Embryonic facial prominence (tissue), 1 donor: ENCODE data around the gene PIK3R5.
"Not testable (repeated sequence)": the region's sequence is repeated elsewhere in the genome, so short reads cannot be mapped to it uniquely, and the experiment has no call there.

Experiments
- DNase-seq: peaks from one replicate; pipeline ENCODE4 v3.0.0-alpha.2; 2016; ENCODE audit errors: extremely low spot score

PIK3R5 gene

GRCh38 chr17:8896641-8897635 lies 68.6 kb downstream of the PIK3R5 start:
- DNase-seq, result no peak

DNA sequence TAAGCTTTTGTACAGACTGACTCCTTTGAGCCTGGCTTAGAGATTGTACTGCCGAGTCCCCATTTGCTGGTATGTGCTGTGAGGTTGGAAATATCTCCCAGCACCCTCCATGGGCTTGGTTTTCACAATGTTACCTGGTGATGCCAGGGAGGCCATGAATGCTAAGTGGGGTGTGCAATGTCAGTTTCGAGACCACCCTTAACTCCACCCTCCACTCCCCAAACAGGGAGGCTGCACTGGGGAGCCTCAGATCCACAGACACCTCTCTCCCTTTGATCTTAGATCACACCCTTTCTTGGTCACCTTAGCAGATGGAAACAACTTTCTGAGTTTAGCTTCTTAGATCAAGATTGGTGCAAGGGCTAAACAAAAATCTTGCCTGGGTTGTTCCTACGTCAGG lies 69.4 kb downstream of the PIK3R5 start:
- no peak for DNase-seq

GRCh38 chr17:8894673-8895578 lies 70.6 kb downstream of the PIK3R5 start:
- peak; percentile 41 for DNase-seq

DNA sequence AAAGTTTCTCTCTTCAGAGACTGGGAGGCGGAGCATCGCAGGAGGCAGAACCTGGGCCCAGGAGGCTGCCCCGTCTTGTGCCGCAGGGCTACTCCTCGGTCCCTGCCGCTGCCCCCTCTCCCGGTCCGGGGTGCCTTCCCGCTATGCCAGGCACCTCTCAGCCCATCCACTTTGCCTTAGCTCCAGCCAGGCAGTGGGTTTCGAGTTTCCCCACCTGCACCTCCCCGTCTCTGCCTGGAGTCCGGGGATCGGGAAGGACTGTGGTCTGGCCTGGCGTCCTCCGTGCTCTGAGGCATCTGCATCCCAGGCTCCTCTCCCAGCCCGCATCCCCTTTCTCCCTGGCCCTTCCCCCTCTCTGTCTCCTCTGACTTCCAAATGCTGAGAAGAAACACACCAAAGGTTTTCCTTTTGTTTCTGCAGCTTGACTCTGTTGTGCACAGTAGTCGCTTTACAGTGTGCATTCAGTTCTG lies 71.3 kb downstream of the PIK3R5 start:
- DNase-seq, result no peak

DNA sequence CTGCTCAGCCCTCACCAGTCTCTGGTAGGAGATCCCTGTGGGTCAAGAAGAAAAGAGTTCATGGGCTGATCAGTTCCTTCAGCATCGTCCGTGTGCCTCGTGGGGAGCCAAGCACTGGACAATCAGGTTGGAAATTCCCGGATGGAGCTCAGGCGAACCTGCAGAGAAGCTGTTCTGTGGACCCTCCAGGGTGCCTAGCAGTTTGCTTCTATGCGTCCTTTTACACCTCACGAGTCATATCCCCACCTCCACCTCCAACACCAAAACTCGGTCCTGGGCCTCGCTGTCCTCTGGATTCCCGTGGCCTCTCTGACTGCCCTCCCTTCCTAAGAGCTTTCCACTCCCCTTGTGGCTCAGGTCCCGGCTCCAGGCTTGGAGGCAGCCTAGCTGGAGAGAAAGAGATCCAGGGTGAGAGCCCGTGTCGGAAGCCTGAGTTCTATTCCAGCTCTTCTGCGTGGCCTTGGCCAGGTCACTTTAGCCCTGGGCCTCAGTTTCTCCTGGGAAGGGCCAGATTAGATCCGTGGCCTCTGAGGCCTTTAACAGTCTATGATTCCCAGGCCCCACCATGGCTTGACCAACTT lies 71.8 kb downstream of the PIK3R5 start:
- DNase-seq, result no peak

DNA sequence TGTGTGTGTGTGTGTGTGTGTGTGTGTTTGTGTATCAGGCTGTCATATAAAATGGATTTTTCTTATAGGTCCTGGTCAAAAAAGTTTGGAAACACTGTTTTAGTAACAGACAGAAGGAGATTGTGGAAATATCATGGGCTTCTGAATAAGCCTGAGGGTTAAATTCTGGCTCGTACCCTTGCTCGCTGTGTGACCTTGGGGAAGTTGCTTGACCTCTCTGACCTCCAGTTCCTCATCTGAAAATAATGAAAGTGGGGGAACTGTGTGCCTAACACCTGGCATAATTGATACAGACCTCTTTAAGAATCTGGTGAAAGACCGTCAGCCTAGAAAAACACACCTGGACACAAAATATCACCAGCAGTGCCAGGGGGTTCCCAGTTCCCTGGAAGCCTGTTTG lies 72.4 kb downstream of the PIK3R5 start:
- no peak for DNase-seq

- DNase-seq, result no peak
Measured at GRCh38 chr17:8892338-8892690, 73.2 kb downstream of the PIK3R5 start.

DNA sequence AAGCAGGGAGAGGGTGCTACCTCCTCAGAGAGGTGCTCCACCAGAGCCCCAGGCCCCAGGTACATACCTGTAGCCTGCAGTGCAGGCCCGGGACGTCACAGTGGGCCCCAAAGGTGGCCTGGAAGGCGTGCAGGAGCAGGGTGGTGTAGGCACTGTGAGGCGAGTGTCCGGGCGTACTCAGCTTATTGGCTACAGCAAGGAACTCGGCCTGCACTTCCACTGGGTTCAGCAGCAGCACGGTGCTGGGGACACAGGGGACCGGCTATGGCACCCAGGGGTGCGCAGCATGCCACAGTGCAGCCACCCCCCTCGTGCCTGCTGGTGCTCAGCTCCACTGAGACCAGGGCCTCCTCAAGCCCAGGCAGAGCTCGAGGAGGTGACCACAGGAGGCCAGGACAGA lies 74.8 kb downstream of the PIK3R5 start:
- DNase-seq, result no peak

DNA sequence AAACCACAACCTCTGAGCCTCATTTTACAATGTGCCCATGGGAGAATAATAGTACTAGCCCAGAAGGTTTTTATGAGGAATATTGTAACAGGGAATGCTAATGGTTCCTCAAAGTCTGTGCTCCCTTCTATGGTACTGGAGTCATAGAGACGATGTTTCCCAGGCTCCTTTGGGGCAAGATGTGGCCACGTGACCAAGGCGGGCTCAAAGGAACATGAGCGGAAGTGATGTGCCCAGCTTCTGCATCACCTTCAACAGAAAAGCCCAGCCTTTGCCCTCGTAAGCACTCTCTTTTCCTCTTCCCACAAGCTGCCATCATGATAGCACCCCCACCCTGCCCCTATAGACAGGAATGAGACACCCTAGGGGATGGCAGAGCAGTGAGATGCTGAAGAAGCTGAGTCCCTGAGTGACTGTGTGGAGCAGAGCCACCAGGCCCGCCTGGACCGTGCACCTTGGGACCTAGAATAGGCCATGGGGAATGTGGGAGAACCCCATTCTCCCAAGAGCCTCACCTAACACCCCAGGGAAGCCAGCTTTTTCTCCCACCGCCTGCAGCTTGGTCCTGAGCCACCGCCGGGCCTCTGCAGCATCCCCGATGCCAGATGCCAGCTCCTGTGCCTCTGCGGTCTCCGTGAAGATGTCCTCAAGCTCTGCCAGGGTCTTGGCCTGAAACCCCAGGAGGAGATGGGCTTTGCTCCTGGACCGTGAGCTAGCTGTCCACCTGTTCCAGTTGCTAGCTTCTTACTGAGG lies 75.9 kb downstream of the PIK3R5 start:
- DNase-seq, result no peak

DNA sequence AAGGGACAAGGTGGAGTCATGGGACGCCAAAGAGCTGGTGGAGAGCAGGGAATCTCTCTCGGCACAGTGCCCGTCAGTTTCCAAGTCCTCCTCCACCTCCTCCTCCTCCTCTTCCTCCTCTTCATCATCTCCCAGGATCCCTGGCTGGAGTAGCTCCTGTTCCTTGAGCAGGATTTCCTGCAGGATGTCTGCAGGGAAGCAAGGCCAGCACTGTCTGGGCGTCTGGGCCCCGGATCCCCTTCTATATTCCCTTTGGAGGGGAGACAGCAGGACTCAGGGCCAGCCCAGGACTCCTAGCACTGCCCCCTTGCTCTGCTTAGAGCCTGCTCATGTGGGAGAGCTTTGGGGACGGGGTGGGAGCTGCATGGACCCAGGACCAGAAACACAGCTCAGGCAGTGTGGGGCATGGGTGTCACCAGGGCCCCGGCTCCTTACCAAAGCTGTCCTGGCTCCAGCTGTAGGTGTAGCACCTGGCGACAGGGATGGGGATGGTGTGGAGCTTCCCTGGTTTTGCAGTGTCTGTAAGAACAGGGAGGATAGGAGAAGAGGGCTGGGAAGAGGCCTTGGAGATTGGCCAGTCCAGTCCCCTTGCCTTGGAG lies 76.7 kb downstream of the PIK3R5 start:
- no peak for DNase-seq

DNA sequence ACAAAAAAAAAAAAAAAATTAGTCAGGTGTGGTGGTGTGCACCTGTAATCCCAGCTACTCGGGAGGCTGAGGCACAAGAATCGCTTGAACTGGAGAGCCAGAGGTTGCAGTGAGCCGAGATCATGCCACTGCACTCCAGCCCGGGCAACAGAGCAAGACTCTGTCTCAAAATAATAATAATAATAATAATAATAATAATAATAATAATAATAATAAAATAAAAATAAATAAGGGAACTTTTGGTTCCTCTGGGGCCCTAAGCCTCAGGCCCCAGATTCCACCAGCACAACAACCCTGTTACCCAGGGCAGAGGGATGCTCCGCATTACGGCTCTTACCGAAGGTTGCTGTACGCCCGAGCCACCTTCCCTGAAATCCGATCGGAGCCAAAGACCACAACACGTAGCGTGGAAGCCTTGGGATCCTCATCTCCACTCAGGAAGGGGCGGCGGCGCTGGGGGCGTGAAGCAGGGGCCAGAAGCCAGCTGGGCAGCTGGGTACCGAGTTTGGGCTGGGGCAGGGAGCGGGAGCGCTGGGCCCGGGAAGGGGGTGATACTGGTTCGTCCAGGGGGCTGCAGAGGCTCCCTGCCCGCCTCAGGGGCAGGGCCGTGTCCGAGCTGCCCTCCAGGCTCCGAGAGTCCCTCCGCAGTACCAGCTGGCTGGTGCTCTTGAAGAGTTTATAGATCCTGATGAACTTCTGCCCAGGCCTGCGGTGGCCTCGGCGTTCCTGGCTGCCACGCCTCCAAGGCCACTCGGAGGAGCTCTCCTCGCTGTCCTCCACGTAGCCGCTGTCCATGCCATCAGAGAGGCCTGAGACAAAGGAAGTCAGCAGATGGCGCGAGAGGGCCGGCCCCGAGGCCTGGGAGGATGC lies 77.4 kb downstream of the PIK3R5 start:
- DNase-seq, result no peak

DNA sequence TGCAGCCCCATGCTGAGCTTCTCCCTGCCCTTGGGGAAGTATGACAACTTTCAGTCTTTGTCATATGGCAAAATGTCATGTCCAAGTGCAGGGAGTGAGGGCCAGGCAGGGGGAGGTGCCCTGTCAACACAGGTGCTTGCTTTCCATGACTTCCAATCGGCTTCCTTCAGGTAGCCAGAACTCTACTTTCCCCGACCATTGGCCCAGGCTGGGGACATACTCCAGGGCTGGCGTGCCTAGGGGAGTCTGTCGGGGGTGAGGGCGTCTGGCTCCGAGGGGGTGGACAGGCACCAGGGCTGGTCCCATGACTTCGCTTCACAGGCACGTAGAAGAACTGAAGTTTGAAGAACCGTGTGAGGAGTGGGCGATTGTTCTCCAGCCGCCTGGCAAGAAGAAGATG lies 78.2 kb downstream of the PIK3R5 start:
- DNase-seq, result no peak

GRCh38 chr17:8885967-8886684 lies 79.4 kb downstream of the PIK3R5 start:
- DNase-seq, result no peak

DNA sequence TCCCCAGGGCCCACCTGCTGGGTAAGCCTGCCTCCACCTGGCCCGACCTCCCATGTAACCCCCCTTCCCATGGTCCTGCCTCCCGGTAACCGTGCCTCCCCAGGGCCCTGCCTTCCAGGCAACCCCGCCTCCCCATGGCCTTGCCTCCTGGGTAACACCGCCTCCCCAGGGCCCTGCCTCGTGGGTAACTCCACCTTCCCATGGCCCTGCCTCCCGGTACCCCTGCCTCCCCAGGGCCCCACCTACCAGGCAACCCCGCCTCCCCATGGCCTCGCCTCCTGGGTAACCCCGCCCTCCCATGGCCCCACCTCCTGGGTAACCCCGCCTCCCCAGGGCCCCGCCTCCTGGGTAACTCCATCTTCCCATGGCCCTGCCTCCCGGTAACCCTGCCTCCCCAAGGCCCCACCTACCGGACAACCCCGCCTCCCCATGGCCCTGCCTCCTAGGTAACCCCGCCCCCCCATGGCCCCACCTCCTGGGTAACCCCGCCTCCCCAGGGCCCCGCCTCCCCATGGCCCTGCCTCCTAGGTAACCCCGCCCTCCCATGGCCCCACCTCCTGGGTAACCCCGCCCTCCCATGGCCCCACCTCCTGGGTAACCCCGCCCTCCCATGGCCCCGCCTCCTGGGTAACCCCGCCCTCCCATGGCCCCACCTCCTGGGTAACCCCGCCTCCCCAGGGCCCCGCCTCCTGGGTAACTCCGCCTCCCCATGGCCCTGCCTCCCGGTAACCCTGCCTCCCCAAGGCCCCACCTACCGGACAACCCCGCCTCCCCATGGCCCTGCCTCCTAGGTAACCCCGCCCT lies 80.1 kb downstream of the PIK3R5 start:
- DNase-seq, result not testable (repeated sequence)

DNA sequence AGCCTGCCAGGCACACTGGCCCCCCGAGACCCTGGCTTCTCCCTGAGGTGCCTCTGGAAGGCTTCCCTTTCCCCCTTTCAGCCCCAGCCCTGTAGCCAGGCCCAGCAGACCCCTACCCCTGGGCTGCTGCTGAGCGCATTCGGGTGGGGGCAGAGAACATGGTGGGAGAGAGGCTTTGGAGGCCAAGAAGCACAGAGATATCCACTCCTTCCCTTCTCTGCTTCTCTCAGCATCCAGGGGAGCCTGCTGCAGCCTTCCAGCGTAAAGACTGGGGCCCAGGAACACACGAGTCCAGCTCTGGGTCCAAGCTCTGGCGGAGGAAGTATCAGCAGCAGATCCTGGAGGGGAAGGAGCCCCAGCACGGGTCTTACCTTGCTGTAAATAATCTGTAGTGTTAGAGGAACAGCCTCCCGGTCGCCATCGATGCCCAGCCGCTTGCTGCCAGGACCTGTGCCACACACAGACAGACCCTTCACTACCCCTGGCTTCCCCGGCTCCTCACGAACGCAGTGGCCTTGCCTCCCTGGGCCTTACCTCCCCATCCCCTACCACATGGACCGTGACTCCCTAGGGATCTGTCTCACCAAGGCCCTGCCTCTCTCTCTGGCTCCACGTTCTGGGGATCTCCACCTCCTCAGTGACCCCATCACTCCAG lies 81.0 kb downstream of the PIK3R5 start:
- DNase-seq, result no peak

DNA sequence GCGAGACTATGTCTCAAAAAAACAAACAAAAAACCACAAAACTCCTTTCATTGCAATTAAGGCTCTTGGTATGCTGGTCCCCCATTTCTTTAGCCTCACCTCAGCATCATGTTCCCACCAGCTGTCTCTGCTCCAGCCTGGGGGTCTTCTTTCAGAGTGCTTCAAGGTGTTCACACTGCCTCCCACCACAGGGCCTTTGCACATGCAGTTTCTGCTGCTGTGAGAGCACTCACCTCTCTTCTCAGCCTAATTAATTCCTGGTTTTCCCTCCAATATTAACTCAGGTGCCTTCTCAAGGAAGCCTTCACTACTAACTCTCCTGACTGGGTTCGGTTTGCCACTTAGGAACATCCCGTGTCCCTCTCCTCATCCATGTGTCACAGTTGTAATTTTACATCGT lies 82.2 kb downstream of the PIK3R5 start:
- DNase-seq, result no peak

DNA sequence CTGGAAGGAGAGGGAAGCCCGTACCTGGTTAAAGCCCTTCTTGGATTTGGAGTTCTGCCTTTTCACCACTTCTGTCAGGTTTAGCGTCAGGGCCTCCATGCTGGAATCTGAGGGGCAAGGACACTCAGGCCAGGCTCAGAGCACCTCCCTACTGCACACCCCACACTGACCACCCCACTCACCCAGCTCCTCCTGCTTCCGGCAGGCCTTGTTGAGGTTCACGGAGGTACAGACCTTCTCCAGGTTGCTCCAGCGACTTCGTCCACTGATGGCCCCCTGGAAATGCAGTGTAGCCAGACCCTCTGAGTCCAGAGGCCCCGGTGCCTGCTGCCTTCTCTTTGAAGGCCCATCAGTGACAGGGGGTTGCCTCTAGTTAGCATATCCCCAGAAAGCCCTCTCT lies 83.9 kb downstream of the PIK3R5 start:
- DNase-seq, result no peak

GRCh38 chr17:8880466-8880865 lies 85.0 kb downstream of the PIK3R5 start:
- no peak for DNase-seq
